Small intestine (tissue), 7 donors: ENCODE data around the gene MAP9. TPM values are rescaled to one million over a fixed set of nuclear protein-coding genes. Genes with fewer than 3 reads are reported as not detected.
"Not testable (repeated sequence)": the region's sequence is repeated elsewhere in the genome, so short reads cannot be mapped to it uniquely, and the experiment has no call there.

Experiments
- DNase-seq, 2 donors: peaks; one replicate each; pipeline versions ENCODE4 v3.0.0 to v3.0.0-alpha.2; 2013
- FAIRE-seq: peaks from 2 replicates; lab custom pipeline; 2012; peaks lifted over from hg19 to GRCh38; lab: Jason Lieb, UNC
- H3K27ac ChIP-seq, 3 donors: one replicate each; pipeline ENCODE4 v1.5.1; 2013; ENCODE audit warnings: low read length in 2 of 3, mild to moderate bottlenecking in 2 of 3, control low read depth in 1 of 3, inconsistent platforms in 1 of 3, low read depth in 1 of 3, moderate library complexity in 1 of 3
- H3K27me3 ChIP-seq, 3 donors: one replicate each; pipeline ENCODE4 v1.6.1; 2013; ENCODE audit warnings: low read length in 3 of 3, inconsistent platforms in 1 of 3; ENCODE audit not compliant: control insufficient read depth in 3 of 3, insufficient read depth in 3 of 3
- H3K36me3 ChIP-seq, 3 donors: one replicate each; pipeline ENCODE4 v1.6.1; 2013; ENCODE audit warnings: low read length in 3 of 3, inconsistent platforms in 1 of 3, low read depth in 1 of 3, mild to moderate bottlenecking in 1 of 3, moderate library complexity in 1 of 3; ENCODE audit not compliant: control insufficient read depth in 3 of 3, insufficient read depth in 2 of 3
- H3K4me1 ChIP-seq, 3 donors: one replicate each; pipeline ENCODE4 v1.6.1; 2013; ENCODE audit warnings: low read length in 2 of 3, inconsistent platforms in 1 of 3, low read depth in 1 of 3, mild to moderate bottlenecking in 1 of 3, moderate library complexity in 1 of 3; ENCODE audit not compliant: control insufficient read depth in 3 of 3, insufficient read depth in 2 of 3
- H3K4me3 ChIP-seq, 3 donors: one replicate each; pipeline ENCODE4 v1.5.1; 2013; ENCODE audit warnings: low read length in 3 of 3, control low read depth in 1 of 3, inconsistent platforms in 1 of 3, low read depth in 1 of 3, mild to moderate bottlenecking in 1 of 3, moderate library complexity in 1 of 3
- H3K9me3 ChIP-seq, 2 donors: one replicate each; pipeline ENCODE4 v1.6.1; 2013; ENCODE audit warnings: low read depth in 1 of 2, low read length in 1 of 2; ENCODE audit not compliant: control insufficient read depth in 2 of 2, insufficient read depth in 1 of 2
- WGBS, 3 donors: extraction: QIAGEN DNeasy Blood & Tissue Kit; methylation state at CpG; one replicate each; pipeline ENCODE4 v1.1.7; 2013; 5-methylcytosine and 5-hydroxymethylcytosine counted together
- polyA plus RNA-seq, 4 donors: library from polyadenylated mRNA; stranded (reverse) in 3 of 4; unstranded in 1 of 4; fragments of 200-250 nt in 3 of 4; fragments of 120-200 nt in 1 of 4; gene quantifications; one replicate each; pipeline versions ENCODE4 v1.2.1 to v1.2.3, GENCODE V29; 2013
- donor health status: healthy with polysubstance abuse.
- donor health status: control.
- donor health status: control.
- donor health status: Bipolar disorder and iron deficiency.
- donor health status: healthy.

MAP9 gene
- polyA plus RNA-seq, 4 donors, result 0.22 to 3.1 (median 1.5) TPM

GRCh38 chr4:155339588-155339987 is 37.2 kb downstream of the MAP9 start:
- DNase-seq (peak in 1 of 2 donors; percentile 4), FAIRE-seq (no peak)
- Histone ChIP-seq H3K27ac (no peak overlapping the region), H3K36me3 (no peaks in the 10 kb centered on the region), H3K9me3 (peaks cover 0 to 28% of the 10 kb centered on the region in 2 donors), H3K4me3 (no peak overlapping the region), H3K4me1 (no peaks in the 10 kb centered on the region), H3K27me3 (no peaks in the 10 kb centered on the region)
- WGBS, 3 donors, result 46 to 67% (median 67%) methylated on average over 6 of the region's 6 CpGs

GRCh38 chr4:155338196-155338595 is 38.6 kb downstream of the MAP9 start:
- FAIRE-seq, result no peak
- Histone ChIP-seq H3K36me3 (no peaks in the 10 kb centered on the region), H3K27me3 (no peaks in the 10 kb centered on the region), H3K9me3 (peaks cover 0 to 28% of the 10 kb centered on the region in 2 donors), H3K27ac (no peak overlapping the region), H3K4me3 (no peak overlapping the region), H3K4me1 (no peaks in the 10 kb centered on the region)
- WGBS, 3 donors, result 86 to 95% (median 94%) methylated on average over 1 of the region's 1 CpG
- no peak for DNase-seq

GRCh38 chr4:155336242-155336641 is 40.5 kb downstream of the MAP9 start:
- no peaks in the 10 kb centered on the region for H3K4me1 ChIP-seq
- H3K27ac ChIP-seq, result no peak overlapping the region
- FAIRE-seq, result no peak
- no peaks in the 10 kb centered on the region for H3K36me3 ChIP-seq
- H3K27me3 ChIP-seq, result no peaks in the 10 kb centered on the region
- 91 to 92% (median 92%) methylated on average over 3 of the region's 3 CpGs for WGBS, 3 donors
- H3K4me3 ChIP-seq, result no peak overlapping the region
- no peak for DNase-seq
- H3K9me3 ChIP-seq, result peaks cover 0 to 28% of the 10 kb centered on the region in 2 donors

GRCh38 chr4:155331478-155331877 is 45.3 kb downstream of the MAP9 start:
- Histone ChIP-seq H3K36me3 (no peaks in the 10 kb centered on the region), H3K9me3 (peaks cover 0 to 2% of the 10 kb centered on the region in 2 donors), H3K4me1 (no peaks in the 10 kb centered on the region), H3K27ac (no peak overlapping the region), H3K4me3 (no peak overlapping the region), H3K27me3 (no peaks in the 10 kb centered on the region)
- DNase-seq (no peak), FAIRE-seq (no peak)

- FAIRE-seq (no peak), DNase-seq (no peak)
- no peaks in the 10 kb centered on the region for H3K36me3 ChIP-seq
- WGBS, 3 donors, result 56 to 75% (median 65%) methylated on average over 2 of the region's 2 CpGs
- H3K27me3 ChIP-seq, result no peaks in the 10 kb centered on the region
- H3K27ac ChIP-seq, result no peak overlapping the region
- H3K4me1 ChIP-seq, result no peaks in the 10 kb centered on the region
- H3K4me3 ChIP-seq, result no peak overlapping the region
- H3K9me3 ChIP-seq, result no peaks in the 10 kb centered on the region
Observed at GRCh38 chr4:155322782-155323181, 54.0 kb downstream of the MAP9 start.

GRCh38 chr4:155321006-155321405 is 55.8 kb downstream of the MAP9 start:
- H3K9me3 ChIP-seq, result no peaks in the 10 kb centered on the region
- H3K4me3 ChIP-seq, result no peak overlapping the region
- H3K27me3 ChIP-seq, result no peaks in the 10 kb centered on the region
- H3K36me3 ChIP-seq, result no peaks in the 10 kb centered on the region
- no peaks in the 10 kb centered on the region for H3K4me1 ChIP-seq
- FAIRE-seq, result no peak
- no peak overlapping the region for H3K27ac ChIP-seq
- DNase-seq, result no peak

GRCh38 chr4:155319516-155319915 is 57.2 kb downstream of the MAP9 start:
- Histone ChIP-seq H3K9me3 (peaks cover 0 to 7% of the 10 kb centered on the region in 2 donors), H3K27me3 (no peaks in the 10 kb centered on the region), H3K36me3 (no peaks in the 10 kb centered on the region), H3K4me3 (no peak overlapping the region), H3K4me1 (no peaks in the 10 kb centered on the region), H3K27ac (no peak overlapping the region)
- FAIRE-seq (no peak), DNase-seq (no peak)
- WGBS, 3 donors, result 75 to 83% (median 79%) methylated on average over 1 of the region's 1 CpG

- not testable (repeated sequence) for H3K27ac ChIP-seq, H3K9me3 ChIP-seq, DNase-seq, FAIRE-seq, H3K4me1 ChIP-seq, H3K36me3 ChIP-seq, H3K27me3 ChIP-seq, H3K4me3 ChIP-seq
- 67 to 80% (median 75%) methylated on average over 5 of the region's 5 CpGs for WGBS, 3 donors
Observed at GRCh38 chr4:155312027-155312426, 64.7 kb downstream of the MAP9 start.

GRCh38 chr4:155307731-155308277 is 69.0 kb downstream of the MAP9 start:
- no peak for FAIRE-seq
- no peak overlapping the region for H3K27ac ChIP-seq
- no peaks in the 10 kb centered on the region for H3K27me3 ChIP-seq
- H3K36me3 ChIP-seq, result no peaks in the 10 kb centered on the region
- H3K9me3 ChIP-seq, result no peaks in the 10 kb centered on the region
- DNase-seq, result no peak
- no peaks in the 10 kb centered on the region for H3K4me1 ChIP-seq
- 70 to 81% (median 72%) methylated on average over 4 of the region's 4 CpGs for WGBS, 3 donors
- no peak overlapping the region for H3K4me3 ChIP-seq
